ENCODE results near the gene ARHGEF19. TPM values are rescaled to one million over a fixed set of nuclear protein-coding genes. Genes with fewer than 3 reads are reported as not detected.
A peak's percentile ranks its signal among the peaks of the same experiment; 100 is the strongest.

The ARHGEF19 gene
- total and polyA plus RNA-seq, 9 of the 15 experiments (the other 6 are each of a cell fraction or from before 2014, with no cell fraction given): 0.73 to 21.0 (median 5.2) TPM

DNA sequence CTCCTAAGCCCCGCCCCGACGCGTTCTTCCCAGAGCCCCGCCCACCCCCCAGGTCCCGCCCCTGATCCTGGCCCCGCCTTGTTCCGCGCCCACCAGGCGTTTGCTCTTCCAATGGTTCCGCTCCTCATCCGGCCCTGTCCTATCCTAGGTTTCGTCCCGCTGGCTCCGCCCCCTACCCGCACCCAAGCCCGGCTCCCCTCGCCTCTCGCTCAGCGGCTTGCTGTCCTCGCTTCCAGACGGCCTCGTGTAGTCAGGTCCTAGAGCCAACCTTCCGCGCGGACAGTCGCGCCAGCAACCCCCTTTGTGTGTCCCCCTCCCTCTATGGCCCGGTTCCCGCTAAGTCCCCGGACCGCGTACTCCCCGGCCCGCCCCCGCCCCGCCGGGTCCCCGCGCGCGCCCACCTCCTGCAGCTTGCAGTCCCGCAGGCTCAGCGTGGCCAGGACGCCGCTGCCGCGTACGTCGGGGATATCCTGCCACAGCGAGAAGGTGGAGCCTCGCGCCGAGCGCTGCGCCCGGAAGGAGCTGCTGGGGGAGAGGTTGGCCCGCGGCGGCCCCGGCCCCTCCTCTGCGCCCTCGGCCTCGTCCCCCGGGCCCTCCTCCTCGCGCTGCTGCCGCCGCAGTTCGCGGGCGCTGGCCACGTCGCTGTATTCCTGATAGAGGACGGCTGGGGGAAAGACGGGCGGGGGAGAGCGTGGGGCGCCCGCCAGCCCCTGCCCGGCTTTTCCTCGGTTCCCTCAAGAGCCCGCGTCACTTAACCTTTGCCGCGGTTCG, 5.7 kb downstream of the ARHGEF19 start (continued):
- TF ChIP-seq, protein P1, sequence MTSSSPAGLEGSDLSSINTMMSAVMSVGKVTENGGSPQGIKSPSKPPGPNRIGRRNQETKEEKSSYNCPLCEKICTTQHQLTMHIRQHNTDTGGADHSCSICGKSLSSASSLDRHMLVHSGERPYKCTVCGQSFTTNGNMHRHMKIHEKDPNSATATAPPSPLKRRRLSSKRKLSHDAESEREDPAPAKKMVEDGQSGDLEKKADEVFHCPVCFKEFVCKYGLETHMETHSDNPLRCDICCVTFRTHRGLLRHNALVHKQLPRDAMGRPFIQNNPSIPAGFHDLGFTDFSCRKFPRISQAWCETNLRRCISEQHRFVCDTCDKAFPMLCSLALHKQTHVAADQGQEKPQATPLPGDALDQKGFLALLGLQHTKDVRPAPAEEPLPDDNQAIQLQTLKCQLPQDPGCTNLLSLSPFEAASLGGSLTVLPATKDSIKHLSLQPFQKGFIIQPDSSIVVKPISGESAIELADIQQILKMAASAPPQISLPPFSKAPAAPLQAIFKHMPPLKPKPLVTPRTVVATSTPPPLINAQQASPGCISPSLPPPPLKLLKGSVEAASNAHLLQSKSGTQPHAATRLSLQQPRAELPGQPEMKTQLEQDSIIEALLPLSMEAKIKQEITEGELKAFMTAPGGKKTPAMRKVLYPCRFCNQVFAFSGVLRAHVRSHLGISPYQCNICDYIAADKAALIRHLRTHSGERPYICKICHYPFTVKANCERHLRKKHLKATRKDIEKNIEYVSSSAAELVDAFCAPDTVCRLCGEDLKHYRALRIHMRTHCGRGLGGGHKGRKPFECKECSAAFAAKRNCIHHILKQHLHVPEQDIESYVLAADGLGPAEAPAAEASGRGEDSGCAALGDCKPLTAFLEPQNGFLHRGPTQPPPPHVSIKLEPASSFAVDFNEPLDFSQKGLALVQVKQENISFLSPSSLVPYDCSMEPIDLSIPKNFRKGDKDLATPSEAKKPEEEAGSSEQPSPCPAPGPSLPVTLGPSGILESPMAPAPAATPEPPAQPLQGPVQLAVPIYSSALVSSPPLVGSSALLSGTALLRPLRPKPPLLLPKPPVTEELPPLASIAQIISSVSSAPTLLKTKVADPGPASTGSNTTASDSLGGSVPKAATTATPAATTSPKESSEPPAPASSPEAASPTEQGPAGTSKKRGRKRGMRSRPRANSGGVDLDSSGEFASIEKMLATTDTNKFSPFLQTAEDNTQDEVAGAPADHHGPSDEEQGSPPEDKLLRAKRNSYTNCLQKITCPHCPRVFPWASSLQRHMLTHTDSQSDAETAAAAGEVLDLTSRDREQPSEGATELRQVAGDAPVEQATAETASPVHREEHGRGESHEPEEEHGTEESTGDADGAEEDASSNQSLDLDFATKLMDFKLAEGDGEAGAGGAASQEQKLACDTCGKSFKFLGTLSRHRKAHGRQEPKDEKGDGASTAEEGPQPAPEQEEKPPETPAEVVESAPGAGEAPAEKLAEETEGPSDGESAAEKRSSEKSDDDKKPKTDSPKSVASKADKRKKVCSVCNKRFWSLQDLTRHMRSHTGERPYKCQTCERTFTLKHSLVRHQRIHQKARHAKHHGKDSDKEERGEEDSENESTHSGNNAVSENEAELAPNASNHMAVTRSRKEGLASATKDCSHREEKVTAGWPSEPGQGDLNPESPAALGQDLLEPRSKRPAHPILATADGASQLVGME (CRISPR knock-in tag; IDR thresholded peaks at IDR 0.05): no peak
- TF ChIP-seq ZNF830 (CRISPR knock-in tag; IDR thresholded peaks at IDR 0.05): no peak
- TF ChIP-seq RFX1 (IDR thresholded peaks at IDR 0.05): no peak
- TF ChIP-seq ZNF766 (CRISPR knock-in tag; conservative IDR thresholded peaks at IDR 0.05): peak; percentile 78; the same call in 1 of the 2 replicates
- peak; percentile 77 for TF ChIP-seq ZNF263 (CRISPR knock-in tag; IDR thresholded peaks at IDR 0.05; ENCODE audit: borderline replicate concordance)
- peak; percentile 44; the same call in 1 of the 2 replicates for TF ChIP-seq ZFP1 (CRISPR knock-in tag; IDR thresholded peaks at IDR 0.05)
- TF ChIP-seq SIN3B (IDR thresholded peaks at IDR 0.05; ENCODE audit: low read depth): 0 out of 2 replicates have a peak, but pooled peaks have one; percentile 37
- TF ChIP-seq, protein P2, sequence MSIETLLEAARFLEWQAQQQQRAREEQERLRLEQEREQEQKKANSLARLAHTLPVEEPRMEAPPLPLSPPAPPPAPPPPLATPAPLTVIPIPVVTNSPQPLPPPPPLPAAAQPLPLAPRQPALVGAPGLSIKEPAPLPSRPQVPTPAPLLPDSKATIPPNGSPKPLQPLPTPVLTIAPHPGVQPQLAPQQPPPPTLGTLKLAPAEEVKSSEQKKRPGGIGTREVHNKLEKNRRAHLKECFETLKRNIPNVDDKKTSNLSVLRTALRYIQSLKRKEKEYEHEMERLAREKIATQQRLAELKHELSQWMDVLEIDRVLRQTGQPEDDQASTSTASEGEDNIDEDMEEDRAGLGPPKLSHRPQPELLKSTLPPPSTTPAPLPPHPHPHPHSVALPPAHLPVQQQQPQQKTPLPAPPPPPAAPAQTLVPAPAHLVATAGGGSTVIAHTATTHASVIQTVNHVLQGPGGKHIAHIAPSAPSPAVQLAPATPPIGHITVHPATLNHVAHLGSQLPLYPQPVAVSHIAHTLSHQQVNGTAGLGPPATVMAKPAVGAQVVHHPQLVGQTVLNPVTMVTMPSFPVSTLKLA (conservative IDR thresholded peaks at IDR 0.05): peak; percentile 97 to 98
- TF ChIP-seq PTRF (tag; IDR thresholded peaks at IDR 0.05): no peak
- no peak for TF ChIP-seq MEF2D (tag; conservative IDR thresholded peaks at IDR 0.05; ENCODE audit: low read depth)
- TF ChIP-seq ZSCAN29 (IDR thresholded peaks at IDR 0.05): no peak
- no peak for TF ChIP-seq MCM5 (IDR thresholded peaks at IDR 0.05; ENCODE audit: low read depth)
- no peak for TF ChIP-seq SMARCE1 (IDR thresholded peaks at IDR 0.05)
- peak; percentile 97 for TF ChIP-seq SUPT5H (IDR thresholded peaks at IDR 0.05)
- TF ChIP-seq NCOA2 (IDR thresholded peaks at IDR 0.05; ENCODE audit: partially characterized antibody in 2 of 2): no peak
- no peak for TF ChIP-seq MCM3 (IDR thresholded peaks at IDR 0.05)
- TF ChIP-seq HDAC1 (IDR thresholded peaks at IDR 0.05): peak in 1 of 2 experiments; percentile 90; a peak in 2 of 4 replicates
- TF ChIP-seq MLX (CRISPR knock-in tag; conservative IDR thresholded peaks at IDR 0.05): 0 out of 4 replicates have a peak, but pooled peaks of 1 of the 2 experiments have one; percentile 44
- peak; percentile 95 for TF ChIP-seq OTX1 (CRISPR knock-in tag; IDR thresholded peaks at IDR 0.05)
- TF ChIP-seq RB1 (IDR thresholded peaks at IDR 0.05; ENCODE audit: low read depth): peak; percentile 85
- TF ChIP-seq SRF (CRISPR knock-in tag; IDR thresholded peaks at IDR 0.05): no peak
- TF ChIP-seq ZNF57 (CRISPR knock-in tag; IDR thresholded peaks at IDR 0.05): no peak

All from K562 (cell line).